GM19324 (cell line): ENCODE results near the gene EZH1.
A peak's percentile ranks its signal among the peaks of the same experiment; 100 is the strongest.
"Not testable (repeated sequence)": the region's sequence is repeated elsewhere in the genome, so short reads cannot be mapped to it uniquely, and the experiment has no call there.

Experiments
- ATAC-seq: cut with Tn5 transposase; IDR thresholded peaks from one replicate; pipeline ENCODE4 v1.9.1; 2021; ENCODE audit warnings: mild to moderate bottlenecking, moderate library complexity; ENCODE audit not compliant: unreplicated experiment, low FRiP score

The EZH1 gene

DNA sequence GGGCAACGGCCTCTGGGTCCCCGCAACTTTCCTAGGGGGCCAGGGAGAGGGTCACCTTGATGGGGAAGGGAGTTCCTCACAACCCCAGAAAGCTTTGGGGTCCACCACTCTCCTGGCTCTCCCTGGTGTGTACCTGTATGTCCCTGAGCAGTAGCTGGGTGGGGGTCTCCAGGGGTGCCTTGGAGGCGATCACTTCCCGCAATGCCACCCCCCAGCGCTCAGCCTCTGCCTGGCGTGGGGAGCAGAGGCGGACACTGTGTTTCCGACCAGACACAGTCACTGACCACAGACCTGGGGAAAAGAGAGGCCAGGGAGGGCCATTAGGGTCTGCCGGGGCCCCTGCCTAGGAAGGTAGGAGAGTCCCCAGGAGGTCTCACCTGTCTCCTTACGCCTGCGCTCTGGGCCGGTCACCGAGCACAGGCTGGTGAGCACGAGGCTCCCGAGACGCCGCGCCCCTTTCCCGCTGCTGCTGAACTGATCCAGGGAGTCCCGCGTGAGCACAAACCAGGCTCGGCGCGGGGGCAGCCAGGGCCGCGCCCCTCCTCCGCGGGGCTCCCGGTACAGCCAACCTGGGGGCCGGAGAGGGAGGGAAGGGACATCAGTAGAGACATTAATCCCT is 71.5 kb downstream of the EZH1 start:
- ATAC-seq, result no peak

DNA sequence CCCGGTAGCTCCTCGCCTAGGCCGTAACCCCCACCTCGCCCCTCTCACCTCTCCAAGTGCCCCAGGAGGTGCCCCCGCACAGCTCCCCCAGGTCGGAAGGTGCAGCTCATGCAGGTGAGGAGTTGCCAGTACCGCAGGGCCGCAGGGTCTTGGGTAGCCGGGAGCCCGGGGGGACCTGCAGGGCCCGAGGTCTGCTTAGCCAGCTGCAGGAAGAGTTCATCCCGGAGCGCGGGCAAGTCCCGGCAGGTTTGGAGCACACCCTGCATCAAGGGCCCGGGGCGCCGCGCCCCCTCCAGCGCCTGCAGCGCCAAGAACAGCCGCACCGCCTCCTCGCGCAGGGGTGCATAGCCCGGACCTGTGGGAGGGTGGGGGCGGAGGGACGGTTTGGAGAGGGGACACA is 72.8 kb downstream of the EZH1 start:
- no peak for ATAC-seq

DNA sequence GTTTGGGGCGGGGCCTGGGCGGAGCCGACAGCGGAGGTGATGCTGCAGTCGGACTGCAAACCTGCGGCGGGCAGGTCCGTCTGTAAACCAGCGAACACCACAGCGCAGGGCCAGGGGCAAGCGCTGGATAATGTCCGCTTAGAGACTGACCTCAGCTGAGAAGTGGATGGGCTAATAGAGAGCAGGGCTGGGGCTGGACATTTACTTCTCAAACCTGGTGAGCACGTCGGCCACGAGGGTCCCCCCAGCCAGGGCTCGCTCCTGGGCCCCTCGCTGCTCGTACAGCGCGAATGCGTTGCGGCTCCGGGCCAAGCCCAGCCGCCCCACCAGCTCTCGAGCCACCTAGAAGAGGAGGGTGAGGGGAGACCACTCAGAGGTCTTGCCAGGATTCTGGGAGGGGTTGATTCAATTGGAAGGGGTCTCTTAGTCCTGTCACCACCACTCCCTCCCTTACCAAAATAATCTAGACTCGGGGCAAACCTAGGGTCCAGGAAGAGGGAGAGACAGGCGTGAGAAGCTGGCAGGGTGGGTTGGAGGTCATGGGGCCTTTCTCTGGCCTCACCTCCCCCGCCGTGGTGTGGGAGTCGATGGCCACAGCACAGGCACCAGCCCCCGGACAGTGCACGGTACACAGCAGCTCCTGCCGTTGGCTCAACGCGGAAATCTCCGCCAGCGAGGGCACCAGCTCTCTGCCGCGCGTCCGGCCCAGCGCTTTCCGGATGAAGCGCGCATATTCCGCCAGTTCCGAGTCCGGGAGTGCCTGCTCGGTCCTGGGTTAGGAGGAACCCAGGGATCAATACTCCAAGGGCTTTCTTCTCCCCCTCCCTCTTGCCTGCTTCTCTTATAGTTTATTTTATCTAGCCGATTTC is 73.8 kb downstream of the EZH1 start:
- no peak for ATAC-seq

DNA sequence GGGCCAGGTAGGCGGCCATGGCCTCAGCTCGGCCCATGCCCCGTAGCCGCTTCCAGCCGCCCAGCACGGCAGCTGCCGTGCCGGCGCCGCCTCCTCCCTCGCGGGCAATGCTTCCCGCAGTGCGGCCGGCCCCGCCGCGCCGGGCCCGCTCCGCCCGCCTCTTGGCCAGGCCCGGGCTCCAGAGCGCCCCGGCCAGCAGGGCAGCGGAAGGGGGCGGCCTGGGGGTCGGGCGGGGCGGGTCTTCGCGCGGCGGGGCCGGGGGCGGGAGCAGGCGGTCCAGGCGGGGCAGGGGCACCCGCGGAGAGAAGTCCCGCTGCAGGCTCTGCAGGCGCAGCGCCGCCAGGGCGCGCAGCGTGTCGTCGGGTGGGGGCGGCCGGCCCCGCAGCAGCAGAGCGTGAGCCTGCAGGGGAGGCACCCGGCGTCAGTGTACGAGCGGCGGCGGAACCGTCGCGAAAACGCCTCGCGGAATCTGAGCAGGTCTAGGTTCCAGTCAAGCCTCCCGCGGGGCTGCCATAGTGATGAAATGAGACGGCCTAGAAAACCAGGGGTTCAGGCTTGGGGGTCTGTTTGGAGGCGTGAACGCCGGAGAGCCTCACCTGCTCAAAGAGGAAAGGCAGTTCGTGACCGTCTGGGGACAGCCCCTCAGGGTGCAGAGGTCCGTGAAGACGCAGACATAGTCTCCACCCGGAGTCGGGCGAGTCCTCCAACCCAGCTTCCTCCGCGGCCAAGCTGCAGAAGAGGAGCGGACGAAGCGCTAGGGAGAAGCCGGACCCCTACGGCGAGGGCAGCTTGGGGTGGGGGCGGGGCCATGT is 74.7 kb downstream of the EZH1 start:
- no peak for ATAC-seq

DNA sequence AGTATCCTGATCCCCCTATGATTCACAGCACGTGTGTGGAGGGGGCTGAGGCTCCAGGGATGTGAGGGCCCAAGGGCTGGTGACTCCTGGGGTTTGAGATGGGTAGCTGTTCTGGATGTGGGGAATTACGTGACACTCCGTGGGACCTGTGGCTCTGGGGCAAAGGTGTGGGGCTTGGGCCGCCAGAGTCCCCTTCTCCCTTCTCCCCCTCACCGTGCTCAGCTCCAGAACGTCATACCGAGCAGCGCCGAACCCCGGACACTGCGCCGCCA is 75.2 kb downstream of the EZH1 start:
- no peak for ATAC-seq

DNA sequence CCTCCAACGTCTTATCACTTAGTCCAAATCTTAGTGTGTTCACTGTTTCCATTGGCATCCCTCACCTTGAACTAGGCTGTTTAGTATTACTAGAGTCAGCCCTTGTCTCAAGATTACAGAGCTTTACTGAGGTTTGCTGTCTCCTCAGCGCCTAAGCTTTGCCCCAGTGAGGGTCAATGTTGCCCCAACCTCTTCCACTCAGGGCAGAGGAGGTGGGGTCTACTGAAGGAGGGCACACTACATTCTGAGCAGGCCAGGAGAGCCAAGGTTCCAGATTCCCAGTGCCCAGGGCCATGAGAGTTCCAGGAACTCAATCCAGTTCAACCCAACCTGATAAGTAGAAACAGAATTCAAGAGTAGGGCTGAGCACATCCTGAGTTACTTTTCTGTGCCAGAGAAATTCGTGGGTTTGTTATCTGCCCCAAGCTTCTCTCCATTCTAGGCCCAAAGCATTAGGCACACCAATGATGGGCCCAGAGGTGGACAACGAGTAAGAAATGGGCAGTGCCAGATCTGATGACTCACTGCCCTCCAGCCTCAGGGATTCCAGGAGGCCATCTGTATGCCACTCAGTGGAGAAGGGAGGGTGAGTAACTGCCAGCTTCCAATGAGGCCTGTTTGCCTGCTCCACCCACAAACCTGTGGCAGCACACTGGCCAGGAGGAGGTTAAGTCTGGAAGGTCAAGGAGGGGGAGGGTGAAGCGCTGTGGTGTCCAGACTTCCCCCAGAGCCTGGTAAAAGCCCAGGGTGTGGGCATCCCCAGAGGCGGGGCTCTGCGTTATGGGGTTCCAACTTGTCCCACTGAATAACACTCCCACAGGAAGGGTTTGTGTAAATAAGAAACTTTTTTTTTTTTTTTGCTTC is 77.5 kb downstream of the EZH1 start:
- no peak for ATAC-seq

DNA sequence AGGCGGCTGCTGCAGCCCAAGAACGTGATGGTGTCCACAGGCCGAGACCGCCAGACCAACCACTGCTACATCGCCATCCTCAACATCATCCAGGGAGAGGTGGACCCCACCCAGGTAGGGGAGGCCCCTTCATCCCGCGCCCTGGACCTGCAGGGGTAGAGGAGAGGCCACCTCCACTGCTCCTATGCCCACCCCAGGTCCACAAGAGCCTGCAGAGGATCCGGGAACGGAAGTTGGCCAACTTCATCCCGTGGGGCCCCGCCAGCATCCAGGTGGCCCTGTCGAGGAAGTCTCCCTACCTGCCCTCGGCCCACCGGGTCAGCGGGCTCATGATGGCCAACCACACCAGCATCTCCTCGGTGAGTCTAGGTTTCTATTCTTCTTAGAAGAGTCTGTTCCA is 78.7 kb downstream of the EZH1 start:
- ATAC-seq, result not testable (repeated sequence)

DNA sequence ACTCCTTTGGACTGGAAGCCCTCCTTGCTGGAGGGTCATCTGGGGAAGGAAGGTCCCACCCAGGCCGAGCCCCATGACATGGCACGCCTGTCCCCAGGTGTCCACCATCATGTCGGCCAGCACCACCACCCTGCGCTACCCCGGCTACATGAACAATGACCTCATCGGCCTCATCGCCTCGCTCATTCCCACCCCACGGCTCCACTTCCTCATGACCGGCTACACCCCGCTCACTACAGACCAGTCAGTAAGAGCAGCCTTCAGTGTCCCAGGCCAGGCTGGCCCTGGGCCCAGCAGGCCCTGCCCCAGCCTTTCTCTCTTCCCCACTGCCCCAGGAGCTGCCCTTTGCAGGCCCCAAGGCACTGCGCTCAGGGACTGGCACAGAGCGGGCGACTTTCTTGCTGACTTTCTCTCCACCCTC is 79.2 kb downstream of the EZH1 start:
- ATAC-seq, result no peak

DNA sequence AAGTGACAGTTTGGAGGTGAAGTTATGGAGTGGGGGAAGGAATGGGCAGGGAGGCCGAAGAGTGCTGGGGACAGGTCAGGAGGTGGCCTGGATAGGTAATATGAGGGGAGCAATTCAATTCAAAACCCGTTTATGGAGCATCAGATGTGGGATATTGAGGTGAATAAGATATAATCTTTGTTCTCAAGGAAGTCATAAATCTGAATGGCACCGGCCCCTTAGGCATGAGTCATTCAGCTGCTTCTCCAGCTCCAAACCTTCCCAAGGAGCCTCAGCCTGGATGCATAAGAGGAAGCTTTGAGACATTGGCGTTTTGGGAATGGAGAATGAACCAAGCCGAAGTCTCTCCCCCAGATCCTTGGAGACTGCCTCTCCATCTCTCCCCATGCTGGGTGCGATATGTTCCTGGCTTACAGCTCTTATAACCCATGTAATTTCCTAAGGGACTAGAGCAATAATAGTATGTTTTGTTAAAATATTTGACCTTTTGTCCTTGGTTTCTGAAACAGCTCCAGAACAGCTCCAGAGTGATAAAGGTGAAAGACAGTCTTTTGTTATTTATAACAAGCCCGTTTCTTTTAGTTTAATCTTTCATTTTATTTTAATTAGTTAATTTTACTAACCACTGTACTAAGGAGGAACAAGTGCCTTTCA is 84.0 kb downstream of the EZH1 start:
- no peak for ATAC-seq

DNA sequence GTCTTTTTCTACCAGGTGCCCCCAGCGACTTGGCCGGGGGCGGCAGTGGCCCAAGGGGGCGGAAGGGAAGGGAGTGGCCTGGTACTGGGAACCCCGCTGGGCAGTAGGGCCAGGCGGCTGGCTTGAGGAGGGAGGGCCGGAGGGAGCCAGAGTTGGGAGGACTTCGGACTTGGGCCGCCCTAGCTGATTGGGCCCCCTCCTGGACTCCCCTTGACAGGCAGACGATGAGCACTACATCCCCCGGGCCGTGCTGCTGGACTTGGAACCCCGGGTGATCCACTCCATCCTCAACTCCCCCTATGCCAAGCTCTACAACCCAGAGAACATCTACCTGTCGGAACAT is 84.9 kb downstream of the EZH1 start:
- ATAC-seq, result not testable (repeated sequence)

DNA sequence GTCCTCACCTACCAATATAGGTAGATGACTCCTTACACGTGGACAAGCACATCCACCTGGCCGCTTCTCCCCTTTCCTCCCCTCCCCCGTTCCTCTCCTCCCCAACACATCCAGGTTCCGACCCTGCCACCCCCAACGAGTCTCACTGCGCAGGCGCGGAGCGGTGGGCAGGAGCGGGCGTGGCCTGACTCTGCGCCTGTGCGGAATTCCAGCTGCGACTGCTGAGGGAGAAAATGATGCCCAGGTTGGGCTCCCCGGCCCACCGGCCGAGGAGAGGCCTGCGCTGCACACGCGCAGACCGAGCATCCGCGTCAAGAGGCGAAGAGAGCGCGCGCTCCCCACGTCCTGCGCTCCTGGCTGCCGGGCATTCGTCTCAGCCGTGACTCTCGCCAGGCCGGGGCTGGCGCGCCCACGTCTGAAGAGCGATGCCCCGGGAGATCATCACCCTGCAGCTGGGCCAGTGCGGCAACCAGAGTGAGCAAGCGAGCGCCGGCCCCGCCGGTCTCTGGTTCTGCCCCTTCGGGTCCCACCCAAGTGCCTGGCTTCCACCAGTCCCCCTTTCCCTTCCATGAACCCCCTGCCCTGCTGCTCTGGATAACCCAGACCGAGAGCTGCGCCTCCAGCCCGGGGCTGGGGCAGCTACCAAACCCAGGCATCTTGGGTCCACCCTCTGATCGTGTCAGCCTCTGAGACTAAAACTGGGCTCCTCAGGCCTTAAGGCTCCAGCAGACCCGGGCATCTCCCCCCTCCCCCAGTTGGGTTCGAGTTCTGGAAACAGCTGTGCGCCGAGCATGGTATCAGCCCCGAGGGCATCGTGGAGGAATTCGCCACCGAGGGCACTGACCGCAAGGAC is 85.5 kb downstream of the EZH1 start, which contains the start of gene TUBG2:
Gene TUBG2, plus strand, starts transcription at position 206 of the 853 bp plus-strand sequence. Its CDS starts 220 bp downstream, at position 426.
- ATAC-seq, result peak; percentile 61

DNA sequence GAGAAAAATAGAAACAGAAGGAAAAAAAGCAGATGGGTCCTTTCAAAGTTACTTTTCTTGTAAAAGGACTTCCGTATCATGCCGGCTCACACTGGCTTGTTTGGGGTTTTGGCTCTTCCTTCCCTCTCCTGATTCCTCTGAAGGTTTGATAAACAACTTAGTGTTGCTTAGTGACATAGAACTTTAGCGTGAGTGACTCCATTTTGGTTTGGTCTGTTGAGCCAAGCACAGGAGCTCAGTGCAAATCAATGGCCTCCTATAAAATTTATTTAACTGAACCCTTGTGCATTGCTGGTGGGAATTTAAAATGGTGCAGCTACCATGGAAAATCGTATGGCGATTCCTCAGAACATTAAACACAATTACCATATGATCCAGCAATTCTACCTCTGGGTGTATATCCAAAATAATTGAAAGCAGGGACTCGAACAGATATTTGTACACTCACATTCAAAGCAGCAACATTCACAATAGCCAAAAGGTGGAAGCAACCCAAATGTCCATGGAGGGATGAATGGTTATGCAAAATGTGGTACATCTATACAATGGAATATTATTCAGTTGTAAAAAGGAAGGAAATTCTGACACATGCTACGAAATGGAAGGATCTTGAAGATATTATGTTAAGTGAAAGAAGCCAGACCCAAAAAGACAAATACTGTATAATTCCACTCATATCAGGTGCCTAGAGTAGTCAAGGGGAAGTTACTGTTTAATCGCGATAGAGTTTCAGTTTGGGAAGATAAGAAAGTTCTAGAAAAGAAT is 86.8 kb downstream of the EZH1 start:
- no peak for ATAC-seq

DNA sequence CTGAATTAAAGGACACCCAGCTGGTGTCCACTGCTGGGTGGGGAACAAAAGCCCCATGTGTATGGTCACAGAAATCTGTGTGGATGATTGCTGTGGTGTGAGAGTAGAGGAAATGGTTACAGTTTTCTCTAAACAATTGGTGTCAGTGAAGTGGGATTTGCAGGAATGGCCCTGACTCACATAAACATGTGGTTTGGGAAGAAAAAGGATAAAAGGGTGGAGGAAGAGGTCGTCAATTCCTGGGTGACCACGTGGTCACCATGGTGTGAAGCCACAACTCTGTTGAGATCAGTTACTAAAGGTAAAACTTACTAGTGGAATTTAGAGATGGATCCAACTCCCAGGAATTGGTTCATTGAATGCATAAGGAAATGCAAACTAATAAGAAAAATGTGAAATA is 89.3 kb downstream of the EZH1 start:
- ATAC-seq, result no peak

DNA sequence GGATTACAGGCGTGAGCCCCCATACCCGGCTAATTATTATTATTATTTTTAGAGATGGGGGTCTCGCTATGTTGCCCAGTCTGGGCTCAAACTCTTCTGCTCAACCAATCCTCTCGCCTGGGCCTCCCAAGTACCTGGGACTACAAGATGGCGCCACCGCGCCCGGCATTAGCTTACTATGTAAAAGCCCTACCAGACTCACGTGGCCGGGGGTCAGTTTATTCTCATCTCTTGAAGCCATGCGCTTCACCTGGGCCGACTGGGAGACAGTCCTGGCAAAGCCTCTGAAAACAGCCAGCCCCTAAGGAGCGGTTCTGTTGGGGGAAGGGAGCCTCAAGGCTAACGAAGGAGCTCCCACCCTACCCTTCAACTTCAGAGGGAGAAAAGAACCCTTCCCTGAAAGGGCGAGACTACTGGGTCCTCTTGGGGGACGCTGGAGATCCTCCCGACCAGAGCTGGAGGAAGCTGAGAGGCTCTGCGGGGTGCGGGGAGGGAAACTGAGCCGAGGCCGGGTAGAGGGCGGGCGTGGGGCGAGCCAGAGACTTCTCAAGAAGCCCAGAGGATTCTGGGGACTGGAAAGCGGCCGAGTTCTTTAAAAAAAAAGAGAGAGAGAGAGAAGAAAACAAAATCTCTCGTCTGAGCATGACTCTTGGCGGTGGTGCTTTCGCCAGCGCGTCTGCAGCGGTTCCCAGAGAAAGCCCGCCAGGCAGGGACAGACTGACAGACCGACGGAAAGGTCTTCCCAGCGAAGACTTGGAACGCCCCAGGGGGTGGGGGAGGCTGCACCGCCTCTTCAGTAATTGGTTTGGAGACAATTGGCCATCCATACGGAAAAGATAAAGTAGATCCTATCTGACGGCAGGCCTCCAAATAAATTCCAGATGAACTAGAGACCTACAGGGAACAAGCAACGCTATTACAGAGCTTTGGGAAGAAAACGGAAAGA is 91.4 kb downstream of the EZH1 start:
- no peak for ATAC-seq

DNA sequence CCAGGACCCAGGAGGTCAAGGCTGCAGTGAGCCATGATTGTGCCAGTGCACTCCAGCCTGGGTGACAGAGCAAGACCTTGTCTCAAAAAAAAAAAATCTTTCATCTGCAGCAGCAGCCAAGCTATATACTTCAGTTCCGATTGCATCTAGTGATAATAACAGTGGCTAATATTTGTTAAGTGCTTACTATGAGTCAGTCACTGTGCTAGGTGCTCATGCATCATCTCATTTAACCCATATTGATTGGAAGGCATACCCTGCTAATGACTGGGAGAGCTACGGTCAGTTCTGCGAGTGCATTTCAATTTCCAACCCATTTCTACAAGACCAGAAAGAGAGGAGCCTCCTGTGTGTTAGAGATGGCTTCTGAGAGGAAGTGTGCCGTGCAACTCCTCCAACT is 93.4 kb downstream of the EZH1 start:
- ATAC-seq, result no peak
